Cardiac septum (tissue), 1 donor: ENCODE results near the gene INPP5A. TPM values are rescaled to one million over a fixed set of nuclear protein-coding genes. Genes with fewer than 3 reads are reported as not detected.

Experiments used
- DNase-seq: peaks from one replicate; pipeline ENCODE4 v3.0.0-alpha.2; 2020; ENCODE audit warnings: low spot score
- intact Hi-C: fragments of 100-400 bp; cut with DNase I; formaldehyde crosslinking; loops from one replicate; pipeline ENCODE4 v1.14.0; 2022
- total RNA-seq: library from RNA; stranded (reverse); fragmentation: NEBNext Ultra II Directional; extraction: Animal tissue kit (Norgen Biotek cat#: 25700); gene quantifications from one replicate; pipeline ENCODE4 v1.2.1, GENCODE V29; 2021
- donor health status: DM: no; HTN: no; CAD: no.

Gene INPP5A
- total RNA-seq, 1 donor from 2014 or later, result 121 TPM

DNA sequence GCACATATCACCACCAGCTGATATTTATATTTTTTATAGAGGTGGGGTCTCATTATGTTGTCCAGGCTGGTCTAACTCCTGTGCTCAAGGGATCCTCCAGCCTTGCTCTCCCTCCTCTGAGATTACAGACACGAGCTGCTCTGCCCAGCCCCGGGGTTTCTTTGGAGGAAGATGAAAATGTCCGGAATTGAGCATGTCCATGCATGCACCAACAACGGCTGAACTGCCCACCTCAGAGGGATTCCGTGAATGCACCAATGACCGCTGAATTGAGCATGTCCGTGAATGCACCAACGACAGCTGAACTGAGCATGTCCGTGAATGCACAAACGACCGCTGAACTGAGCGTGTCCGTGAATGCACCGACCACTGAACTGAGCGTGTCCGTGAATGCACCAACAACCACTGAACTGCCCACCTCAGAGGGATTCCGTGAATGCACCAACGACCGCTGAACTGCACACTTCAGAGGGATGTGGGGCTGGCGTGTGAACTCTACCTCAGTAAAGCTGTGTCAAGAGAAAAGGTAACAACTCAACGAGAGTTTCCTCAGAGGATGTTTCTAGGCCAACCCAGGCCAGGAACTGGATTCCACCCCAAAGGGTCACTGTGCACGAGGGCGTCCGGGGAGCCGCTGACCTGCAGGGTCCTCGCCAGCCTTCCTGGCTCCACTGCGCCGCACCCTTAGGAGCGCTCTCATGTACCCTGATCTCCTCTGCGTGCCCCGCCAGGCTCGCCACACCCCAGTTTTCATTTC lies 34.9 kb upstream of the INPP5A start:
- intact Hi-C loops, result no loop called here
- peak; percentile 63 for DNase-seq

- intact Hi-C loops, result no loop called here
- DNase-seq, result peak; percentile 57
Observed at GRCh38 chr10:132503581-132504421, 33.8 kb upstream of the INPP5A start.

- peak; percentile 59 for DNase-seq
- intact Hi-C loops, result loop anchor here (5.0 kb wide), 1 partner anchor 73 kb away; no protein-coding TSS in a partner anchor
Observed at GRCh38 chr10:132504501-132505272, 32.9 kb upstream of the INPP5A start.

DNA sequence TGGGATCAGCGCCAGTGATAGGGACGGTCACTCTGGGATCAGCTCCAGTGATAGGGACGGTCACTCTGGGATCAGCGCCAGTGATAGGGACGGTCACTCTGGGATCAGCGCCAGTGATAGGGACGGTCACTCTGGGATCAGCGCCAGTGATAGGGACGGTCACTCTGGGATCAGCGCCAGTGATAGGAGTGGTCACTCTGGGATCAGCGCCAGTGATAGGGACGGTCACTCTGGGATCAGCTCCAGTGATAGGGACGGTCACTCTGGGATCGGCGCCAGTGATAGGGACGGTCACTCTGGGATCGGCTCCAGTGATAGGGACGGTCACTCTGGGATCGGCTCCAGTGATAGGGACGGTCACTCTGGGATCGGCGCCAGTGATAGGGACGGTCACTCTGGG lies 32.0 kb upstream of the INPP5A start:
- DNase-seq, result peak; percentile 70
- intact Hi-C loops, result loop anchor here (5.0 kb wide), 1 partner anchor 72 kb away; no protein-coding TSS in a partner anchor

GRCh38 chr10:132506711-132507408 lies 30.7 kb upstream of the INPP5A start:
- peak; percentile 63 for DNase-seq
- intact Hi-C loops, result loop anchor here (5.0 kb wide), 1 partner anchor 70 kb away; no protein-coding TSS in a partner anchor

DNA sequence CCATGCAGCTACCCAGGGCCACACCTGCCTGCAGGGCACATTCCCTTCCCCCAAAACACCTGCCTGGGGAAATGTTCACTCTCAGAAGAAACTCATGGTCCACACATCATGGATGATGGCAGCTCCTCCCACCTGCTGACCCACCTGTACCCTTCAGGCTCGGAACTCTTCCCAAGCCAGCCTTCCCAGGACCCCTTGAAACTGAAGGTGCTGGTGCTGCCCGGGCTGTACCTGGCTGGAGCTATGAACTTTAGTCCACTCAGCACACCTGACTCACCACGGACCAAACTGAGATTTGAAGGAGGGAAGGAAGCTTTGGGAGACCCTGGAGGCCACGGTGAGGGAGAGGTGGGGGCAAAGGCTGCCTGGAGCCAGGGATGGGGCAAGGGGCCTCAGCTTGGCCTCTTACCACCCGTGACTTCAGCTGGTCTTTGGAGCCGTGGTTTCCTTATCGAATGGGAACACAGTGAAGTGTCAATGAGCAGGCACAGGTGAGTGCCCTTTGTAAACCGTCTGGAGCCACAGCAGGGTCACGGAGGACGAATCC lies 30.1 kb upstream of the INPP5A start:
- DNase-seq, result peak; percentile 64
- intact Hi-C loops, result loop anchor here (5.0 kb wide), 1 partner anchor 70 kb away; no protein-coding TSS in a partner anchor

DNA sequence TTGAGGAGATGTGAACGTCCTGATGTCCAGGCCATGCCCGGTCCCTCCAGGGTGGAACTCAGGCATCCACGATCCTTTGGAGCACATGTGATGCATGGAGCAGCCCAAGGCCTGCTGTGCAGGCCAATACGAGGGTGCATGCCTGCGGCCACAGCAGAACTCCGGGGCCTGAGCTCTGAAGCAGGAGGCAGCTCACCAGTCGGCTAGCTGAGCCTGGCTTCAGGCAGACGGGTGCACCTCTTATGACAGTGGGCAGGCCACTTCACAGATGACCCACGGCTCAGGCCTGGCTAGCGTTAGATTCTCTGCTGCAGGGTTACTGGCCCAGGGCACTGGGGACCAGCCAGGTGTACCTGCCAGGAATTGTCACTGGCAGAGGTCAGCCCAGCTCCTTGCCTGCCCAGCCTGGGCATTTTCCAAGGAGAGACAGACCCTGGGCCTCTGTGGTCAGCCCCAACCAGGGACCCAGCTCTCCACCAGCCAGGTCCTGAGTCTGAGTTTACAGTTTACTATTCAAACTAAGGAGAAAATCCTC lies 29.6 kb upstream of the INPP5A start:
- DNase-seq, result peak; percentile 75
- intact Hi-C loops, result loop anchor here (2.0 to 5.0 kb wide), 2 partner anchors 43 to 69 kb away; no protein-coding TSS in a partner anchor

GRCh38 chr10:132508581-132509443 lies 28.8 kb upstream of the INPP5A start:
- peak; percentile 86 for DNase-seq
- intact Hi-C loops, result loop anchor here (2.0 to 5.0 kb wide), 2 partner anchors 44 to 68 kb away; no protein-coding TSS in a partner anchor

DNA sequence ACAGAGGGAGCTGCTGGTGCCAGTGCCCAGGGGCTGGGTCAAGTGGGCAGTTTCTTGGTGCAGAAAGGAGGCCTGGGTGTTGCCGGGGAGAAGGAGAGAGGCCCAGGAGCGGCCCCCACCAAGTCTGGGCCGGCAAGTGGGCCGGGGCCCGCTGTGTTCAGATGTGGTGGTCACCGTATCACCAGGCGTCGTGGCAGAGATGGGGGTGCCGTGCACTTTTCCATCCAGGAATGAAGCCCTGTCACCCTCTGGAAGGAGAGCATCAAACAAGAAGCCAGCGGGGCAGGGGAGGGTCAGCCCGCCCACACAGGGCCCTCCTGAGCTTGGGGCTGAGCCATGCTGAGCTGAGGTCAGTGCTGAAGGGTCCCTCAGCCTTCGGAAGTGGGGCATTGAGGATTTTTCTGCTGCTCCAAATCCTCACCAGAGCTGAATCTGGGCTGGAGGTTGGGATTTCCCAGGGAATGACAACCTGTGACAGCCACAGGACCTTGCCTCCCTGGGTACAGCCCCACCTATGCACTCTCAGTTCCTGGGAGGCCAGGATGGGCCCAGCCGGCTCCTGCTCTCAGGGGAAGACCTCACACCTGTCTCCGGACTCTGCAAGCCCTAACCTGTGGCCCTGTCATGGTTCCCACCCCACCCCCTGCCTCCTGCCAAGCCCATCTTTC lies 27.9 kb upstream of the INPP5A start:
- intact Hi-C loops, result loop anchor here (2.0 to 5.0 kb wide), 2 partner anchors 45 to 68 kb away; no protein-coding TSS in a partner anchor
- peak; percentile 57 for DNase-seq

DNA sequence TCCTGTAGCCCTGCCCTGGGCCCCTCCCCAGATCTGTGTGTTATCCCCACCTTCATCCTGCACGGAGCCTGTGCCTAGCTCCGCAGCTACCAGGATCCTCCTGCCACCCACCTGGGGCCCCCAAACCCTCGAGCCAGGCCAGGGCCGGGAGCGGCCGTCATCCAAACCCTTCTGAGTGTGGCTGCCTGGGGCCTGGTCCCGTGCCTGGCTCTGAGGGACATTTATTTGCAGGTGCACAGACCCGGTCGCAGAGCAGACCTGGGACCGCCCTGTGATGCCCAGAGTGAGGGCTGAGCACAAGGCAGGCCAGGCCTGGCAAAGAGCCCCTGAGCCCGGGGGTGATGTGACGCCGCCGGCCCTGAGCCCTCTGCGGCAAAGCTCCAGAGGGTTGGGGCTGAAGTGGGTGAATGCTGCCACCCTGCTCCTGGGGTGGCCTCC lies 27.4 kb upstream of the INPP5A start:
- intact Hi-C loops, result no loop called here
- peak; percentile 72 for DNase-seq

DNA sequence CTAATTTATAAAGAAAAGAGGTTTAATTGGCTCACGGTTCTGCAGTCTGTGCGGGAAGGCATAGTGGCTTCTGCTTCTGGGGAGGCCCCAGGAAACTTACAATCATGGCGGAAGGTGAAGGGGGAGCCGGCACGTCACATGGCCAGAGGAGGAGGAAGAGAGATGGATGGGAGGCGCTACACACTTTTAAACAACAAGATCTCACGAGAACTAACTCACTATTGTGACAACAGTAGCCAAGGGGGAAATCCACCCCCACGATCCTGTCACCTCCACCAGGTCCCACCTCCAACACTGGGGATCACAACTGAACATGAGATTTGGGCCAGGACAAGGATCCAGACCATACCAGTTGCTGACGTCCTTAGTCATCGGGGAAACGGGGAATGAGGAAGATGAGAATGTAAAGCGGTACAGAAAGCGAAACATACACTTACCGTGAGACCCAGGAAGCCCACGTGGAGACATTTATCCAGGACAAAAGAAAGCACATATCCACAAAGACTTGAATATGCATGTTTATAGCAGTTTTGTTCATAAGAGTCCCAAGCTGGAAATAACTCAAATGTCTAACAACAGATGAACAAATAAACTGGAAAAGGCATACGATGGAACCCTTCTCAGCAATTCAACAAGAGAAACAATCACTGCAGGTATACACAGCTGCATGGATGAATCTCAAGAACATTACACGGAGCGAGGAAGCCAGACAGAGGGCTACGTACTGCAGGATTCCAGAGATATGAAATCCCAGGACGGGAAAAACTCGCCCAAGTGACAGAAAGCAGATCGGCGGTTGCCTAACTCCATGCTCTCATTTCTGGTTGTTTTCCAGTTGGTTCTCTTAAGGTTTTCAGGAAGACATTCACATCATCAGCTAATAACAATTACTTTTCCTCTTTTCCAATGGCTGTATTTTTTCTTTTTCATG lies 26.2 kb upstream of the INPP5A start:
- intact Hi-C loops, result no loop called here
- DNase-seq, result peak; percentile 46

DNA sequence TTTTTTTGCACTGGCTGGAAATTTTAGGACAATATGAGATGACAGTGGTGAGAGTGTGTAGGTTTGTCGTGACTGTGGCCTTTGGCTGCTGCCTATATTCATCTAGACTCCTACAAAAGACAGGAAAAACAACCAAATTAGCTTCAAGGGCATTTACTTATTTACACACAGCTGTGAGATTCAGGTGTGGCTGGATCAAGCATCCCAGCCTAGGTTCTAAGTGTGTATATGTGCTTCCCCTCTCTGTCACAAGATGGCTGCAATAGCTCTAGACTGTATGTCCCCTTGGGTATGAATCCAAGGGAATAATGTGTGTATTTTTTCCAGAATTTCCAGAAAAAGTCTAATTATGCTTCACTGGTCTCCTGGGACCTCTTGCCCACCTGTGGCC lies 25.5 kb upstream of the INPP5A start:
- intact Hi-C loops, result no loop called here

GRCh38 chr10:132512693-132513345 lies 24.8 kb upstream of the INPP5A start:
- DNase-seq, result peak; percentile 63
- intact Hi-C loops, result no loop called here

More for the DNA sequence above, 25.5 kb upstream of the INPP5A start:
- no peak for DNase-seq

DNA sequence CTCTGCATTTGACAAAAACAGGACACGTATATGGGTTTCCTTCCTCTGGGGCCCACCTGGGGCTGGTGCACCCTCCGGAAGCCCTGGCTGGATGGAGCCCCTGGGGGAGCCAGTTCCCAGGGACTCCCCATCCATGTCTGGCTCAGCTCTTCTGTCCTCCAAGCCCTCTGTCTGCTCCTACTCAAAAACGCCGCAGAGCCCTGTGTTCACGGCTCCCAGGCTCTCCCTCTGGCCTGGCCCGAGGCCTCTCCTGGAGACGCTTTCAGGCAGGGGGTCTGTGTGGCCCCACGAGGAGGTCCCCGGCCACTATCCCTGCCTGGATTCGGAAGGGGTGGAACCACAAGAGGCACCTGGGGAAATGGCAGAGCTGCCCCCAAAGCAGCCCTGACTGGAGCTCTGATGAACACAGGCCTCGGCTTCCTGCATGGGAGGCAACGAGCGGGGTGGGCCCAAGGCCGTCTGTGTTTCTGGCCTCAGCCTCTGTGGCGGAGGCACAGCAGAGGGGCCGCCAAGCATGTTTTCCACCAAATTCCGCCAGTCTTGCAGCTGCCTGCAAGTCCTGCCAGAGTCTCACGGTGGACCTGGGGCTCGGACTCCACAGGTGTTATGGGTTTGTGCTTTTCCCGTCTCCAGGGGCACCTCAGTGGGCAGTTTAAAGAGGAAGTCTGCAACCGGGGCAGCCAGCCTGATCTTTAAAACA lies 22.6 kb upstream of the INPP5A start:
- intact Hi-C loops, result loop anchor here (5.0 kb wide), 2 partner anchors 72 to 118 kb away; partner anchors contain the start of gene PWWP2B
- DNase-seq, result peak; percentile 74
